Stomach (tissue), 4 donors: ENCODE data around the gene GLP2R.

ENCODE experiments used
- EP300 ChIP-seq: sonication (generic); formaldehyde crosslinking; IDR thresholded peaks from one replicate; pipeline ENCODE4 v1.6.1; 2017; ENCODE audit warnings: antibody characterized with exemption
- POLR2A ChIP-seq, 4 donors: fragments of 450-650 bp; IDR thresholded peaks; one replicate each; pipeline ENCODE4 v1.6.1; 2016; ENCODE audit warnings: antibody characterized with exemption in 4 of 4, control low read depth in 2 of 4, mild to moderate bottlenecking in 1 of 4, moderate library complexity in 1 of 4
- POLR2AphosphoS5 ChIP-seq, 3 donors: sonication (generic); formaldehyde crosslinking; IDR thresholded peaks; one replicate each; pipeline ENCODE4 v1.6.1; 2016; ENCODE audit warnings: antibody characterized with exemption in 3 of 3
- TF ChIP-seq, protein P1 (sequence below), 7 experiments: fragments of 450-650 bp in 4 of 7; fragments of 200-600 bp in 3 of 7; sonication (generic) in 3 of 7; IDR thresholded peaks; one replicate each; pipeline ENCODE4 v1.5.1; 2016 to 2019; ENCODE audit warnings: antibody characterized with exemption in 7 of 7, control low read depth in 2 of 7, mild to moderate bottlenecking in 1 of 7

GRCh38 chr17:9790316-9790715, 35.4 kb upstream of the GLP2R start:
- TF ChIP-seq, protein P1, sequence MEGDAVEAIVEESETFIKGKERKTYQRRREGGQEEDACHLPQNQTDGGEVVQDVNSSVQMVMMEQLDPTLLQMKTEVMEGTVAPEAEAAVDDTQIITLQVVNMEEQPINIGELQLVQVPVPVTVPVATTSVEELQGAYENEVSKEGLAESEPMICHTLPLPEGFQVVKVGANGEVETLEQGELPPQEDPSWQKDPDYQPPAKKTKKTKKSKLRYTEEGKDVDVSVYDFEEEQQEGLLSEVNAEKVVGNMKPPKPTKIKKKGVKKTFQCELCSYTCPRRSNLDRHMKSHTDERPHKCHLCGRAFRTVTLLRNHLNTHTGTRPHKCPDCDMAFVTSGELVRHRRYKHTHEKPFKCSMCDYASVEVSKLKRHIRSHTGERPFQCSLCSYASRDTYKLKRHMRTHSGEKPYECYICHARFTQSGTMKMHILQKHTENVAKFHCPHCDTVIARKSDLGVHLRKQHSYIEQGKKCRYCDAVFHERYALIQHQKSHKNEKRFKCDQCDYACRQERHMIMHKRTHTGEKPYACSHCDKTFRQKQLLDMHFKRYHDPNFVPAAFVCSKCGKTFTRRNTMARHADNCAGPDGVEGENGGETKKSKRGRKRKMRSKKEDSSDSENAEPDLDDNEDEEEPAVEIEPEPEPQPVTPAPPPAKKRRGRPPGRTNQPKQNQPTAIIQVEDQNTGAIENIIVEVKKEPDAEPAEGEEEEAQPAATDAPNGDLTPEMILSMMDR (IDR thresholded peaks at IDR 0.05): no peak
- TF ChIP-seq POLR2A (IDR thresholded peaks at IDR 0.05) (no peak), EP300 (no peak), POLR2AphosphoS5 (IDR thresholded peaks at IDR 0.05) (no peak)
